NCI-H774 (cell line): ENCODE data around the gene DPH2.

Experiments
- DNase-seq: peaks from one replicate; lab custom pipeline; 2025; lab: John Stamatoyannopoulos, UW

DPH2 gene

GRCh38 chr1:43969746-43970466 lies at the start of gene DPH2:
TSS of gene DPH2 (plus strand) at chr1:43970010. CDS start at chr1:43970176, 166 bp downstream.
- DNase-seq: peak; percentile 100

- no peak for DNase-seq
Observed at GRCh38 chr1:43921022-43921421, 48.8 kb upstream of the DPH2 start.

- no peak for DNase-seq
Observed at GRCh38 chr1:43924516-43924915, 45.3 kb upstream of the DPH2 start.

DNA sequence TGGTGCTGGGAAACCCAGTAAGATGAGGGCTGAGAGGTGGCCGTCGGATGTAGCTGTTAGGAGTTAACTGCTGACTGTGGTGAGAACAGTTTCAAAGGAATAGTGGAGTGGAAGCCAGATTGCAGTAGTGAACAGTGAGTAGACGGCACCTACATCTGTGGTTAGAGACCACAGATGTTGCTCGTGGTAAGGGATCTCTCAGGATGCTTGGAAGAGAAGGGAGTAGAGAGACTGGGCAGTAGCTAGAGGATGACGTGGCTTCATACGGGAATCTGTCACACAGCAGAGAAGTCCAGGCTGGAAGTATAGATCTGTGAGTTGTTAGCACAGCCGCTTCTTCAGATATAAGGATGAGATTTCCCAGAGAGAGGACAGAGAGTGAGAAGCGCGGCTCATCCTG lies 44.0 kb upstream of the DPH2 start:
- no peak for DNase-seq

DNA sequence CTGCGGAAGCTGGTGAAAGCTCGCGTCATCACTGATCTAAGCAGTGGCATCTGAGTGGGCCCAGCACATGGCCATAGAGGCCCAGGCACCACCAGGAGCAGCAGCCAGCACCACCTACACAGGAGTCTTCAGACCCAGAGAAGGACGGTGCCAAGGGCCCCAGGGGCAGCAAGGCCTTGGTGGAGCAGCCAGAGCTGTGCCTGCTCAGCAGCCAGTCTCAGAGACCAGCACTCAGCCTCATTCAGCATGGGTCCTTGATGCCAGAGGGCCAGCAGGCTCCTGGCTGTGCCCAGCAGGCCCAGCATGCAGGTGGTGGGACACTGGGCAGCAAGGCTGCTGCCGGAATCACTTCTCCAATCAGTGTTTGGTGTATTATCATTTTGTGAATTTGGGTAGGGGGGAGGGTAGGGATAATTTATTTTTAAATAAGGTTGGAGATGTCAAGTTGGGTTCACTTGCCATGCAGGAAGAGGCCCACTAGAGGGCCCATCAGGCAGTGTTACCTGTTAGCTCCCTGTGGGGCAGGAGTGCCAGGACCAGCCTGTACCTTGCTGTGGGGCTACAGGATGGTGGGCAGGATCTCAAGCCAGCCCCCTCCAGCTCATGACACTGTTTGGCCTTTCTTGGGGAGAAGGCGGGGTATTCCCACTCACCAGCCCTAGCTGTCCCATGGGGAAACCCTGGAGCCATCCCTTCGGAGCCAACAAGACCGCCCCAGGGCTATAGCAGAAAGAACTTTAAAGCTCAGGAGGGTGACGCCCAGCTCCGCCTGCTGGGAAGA lies 39.5 kb upstream of the DPH2 start:
- DNase-seq: no peak

DNA sequence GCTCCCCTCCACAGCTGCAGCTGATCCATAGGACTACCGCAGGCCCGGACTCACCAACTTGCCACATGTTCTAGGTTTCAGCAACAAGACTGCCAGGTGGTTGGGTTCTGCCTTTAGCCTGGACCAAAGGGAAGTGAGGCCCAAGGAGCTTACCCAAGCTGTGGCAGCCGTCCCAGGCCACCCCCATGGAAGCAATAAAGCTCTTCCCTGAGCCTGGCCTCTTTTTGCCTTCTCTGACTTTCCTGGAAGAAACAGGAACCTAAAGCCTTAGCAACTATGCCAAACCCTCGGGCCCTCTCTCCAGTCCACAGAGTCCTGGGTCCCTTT lies 38.9 kb upstream of the DPH2 start:
- no peak for DNase-seq

- DNase-seq: no peak
Observed at GRCh38 chr1:43931711-43932660, 37.8 kb upstream of the DPH2 start.

DNA sequence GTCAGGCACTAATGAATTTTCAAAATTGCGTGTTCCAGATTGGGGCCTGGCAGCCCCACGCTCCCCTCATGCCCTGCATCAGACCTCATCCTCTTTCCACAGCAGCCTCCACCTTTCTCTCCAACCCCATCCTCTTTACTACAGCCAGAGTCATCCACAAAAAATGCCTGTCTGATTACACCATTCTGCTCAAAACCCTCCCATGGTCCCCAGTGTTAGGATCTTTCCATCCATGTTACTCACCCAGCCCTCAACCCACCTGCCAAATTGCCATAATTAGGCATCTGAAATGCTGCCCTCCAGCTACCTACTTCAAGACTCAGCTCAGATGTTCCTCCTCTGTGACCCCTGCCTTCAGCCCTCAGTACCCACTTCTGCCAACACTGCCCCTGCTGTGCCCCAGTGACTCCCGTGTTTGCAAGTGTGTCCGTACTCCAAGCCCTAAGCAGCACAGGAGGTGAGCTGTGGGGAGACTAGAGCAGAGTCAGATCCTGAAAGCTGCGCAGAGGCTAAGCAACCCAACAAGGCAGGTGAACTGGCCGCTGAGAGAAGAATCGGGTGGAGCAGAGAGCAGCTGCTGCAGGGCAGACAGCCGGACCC lies 36.9 kb upstream of the DPH2 start:
- DNase-seq: no peak

DNA sequence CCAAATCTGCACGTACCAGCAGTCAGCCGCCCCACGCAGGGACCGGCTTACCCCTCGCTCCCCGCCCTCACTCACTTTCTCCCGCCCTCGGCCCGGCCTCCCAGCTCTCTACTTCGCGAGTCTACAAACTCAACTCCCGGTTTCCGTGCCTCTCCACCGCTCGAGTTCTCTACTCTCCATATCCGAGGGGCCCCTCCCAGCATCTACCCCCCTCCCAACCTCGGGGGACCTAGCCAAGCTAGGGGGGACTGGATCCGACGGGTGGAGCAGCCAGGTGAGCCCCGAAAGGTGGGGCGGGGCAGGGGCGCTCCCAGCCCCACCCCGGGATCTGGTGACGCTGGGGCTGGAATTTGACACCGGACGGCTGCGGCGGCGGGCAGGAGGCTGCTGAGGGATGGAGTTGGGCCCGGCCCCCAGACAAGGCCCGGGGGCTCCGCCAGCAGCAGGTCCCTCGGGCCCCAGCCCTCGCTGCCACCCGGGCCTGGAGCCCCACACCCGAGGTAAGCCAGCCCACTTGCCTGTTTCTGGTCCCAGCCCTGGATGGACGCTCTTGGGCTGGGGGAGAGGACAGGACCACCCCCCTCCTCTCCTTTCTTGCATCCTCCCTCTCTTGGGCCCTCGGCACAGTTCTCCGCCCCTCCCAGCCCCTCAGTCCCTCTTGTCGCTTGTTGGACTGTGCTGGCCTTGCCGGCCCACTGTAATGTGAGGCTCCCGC lies 36.3 kb upstream of the DPH2 start, which contains the start of gene ARTN:
ARTN (plus strand) TSS at position 416 of the 715 bp plus-strand sequence. CDS start 1,856 bp downstream, outside the sequence.
- peak; percentile 44 for DNase-seq

- DNase-seq: peak; percentile 73
Observed at GRCh38 chr1:43934101-43934985, 35.5 kb upstream of the DPH2 start.

DNA sequence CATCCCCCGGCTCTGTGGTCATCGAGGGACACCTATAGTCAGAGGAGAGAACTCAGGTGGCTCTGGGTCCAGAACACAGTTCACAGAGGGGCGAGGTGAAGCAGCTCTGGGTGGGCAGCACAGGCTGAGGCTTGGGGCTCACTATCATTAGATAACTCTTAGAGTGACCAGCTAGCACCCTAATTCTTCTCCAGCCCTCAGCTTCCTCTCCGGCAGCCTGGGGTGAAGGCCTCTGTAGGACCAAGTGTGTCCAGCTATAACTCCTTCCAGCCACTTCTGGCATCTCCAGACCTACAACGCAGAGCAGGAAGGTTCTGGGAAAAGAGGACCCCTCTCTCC lies 34.9 kb upstream of the DPH2 start:
- no peak for DNase-seq

GRCh38 chr1:43935711-43936427 lies 33.9 kb upstream of the DPH2 start:
- peak; percentile 63 for DNase-seq

GRCh38 chr1:43936431-43937151 lies 33.2 kb upstream of the DPH2 start:
- peak; percentile 48 for DNase-seq

DNA sequence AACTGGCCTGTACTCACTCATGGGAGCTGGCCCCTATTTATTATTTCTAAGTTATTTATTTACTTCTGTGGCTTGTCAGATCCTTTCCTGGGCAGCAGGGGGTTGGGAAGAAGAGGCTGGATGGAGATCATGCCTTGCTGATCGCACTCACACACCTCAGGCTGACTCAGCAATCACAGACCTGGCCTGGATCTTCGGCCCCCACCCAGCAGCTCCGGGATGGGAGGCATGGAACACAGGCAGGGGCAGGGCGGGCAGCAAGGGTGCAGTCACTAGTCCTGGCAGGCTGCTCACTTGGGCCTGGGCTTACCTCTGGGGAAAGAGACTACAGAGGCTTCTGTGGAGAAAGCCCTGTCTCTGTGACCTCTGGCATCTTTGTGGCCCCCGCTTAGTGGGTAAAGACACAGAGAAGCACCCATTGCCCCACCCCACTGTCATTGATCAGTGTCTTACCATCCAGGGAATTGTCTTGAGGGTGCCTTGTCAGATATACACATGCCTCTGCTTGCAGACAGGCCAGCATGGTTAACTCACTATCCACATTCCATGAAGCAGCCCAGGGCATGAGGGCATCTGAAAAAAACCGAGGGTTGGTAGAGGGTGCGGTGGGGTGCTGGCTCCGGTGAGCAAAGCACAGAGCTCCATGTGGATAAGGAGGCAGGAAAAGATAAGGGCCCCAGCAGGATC lies 32.5 kb upstream of the DPH2 start:
- no peak for DNase-seq

DNA sequence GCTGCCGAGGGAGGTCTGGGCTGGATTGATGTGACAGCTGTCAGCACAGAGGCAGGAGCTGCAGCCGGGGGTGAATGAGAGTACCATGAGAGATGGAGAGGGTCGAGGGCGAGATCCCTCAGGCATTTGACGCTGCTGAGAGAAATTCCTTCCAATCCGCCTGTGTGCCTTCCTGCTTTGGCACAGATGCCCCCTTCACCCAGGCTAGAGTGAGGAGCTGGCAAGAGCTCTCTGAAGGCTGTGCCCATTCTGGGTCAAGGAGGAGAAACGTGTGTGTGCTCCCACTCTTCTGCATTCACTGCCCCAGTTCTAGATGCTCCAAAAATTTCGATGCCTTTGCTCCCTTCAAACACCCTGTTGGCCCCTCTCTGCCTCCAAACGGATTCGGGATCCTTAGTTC lies 31.4 kb upstream of the DPH2 start:
- no peak for DNase-seq

DNA sequence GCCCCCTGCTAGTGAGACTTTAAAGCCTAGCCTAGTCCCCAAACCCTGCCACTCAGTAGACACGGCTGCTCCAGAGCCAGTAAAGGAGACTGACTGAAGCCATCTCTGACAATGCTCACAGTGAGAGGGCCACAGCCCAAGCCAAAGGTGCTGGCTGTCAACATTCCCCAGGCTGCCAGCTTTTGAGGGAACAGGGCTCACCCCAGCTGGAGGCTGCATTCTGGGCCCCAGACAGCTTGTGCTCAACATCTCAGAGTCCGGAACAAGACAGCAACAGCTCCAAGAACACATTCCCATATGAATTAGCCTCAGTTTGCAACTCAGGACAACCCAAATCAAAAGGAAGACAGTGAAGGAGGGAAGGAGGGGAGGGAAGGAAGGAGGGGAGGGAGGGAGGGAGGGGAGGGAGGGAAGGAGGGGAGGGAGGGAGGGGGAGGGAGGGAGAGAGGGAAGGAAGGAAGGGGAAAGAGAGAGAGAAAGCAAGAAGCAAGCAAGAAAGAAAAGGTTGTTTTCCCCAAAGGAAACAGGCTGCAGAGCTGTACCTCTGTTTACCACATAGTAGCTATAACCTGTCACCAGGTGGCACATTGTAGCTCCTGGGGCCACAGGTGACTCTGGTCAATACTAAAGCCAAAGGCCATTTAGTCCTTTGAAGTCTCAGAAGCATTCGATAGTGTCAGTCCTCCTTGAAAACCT lies 30.8 kb upstream of the DPH2 start:
- DNase-seq: no peak

- no peak for DNase-seq
Observed at GRCh38 chr1:43942411-43942810, 27.4 kb upstream of the DPH2 start.

DNA sequence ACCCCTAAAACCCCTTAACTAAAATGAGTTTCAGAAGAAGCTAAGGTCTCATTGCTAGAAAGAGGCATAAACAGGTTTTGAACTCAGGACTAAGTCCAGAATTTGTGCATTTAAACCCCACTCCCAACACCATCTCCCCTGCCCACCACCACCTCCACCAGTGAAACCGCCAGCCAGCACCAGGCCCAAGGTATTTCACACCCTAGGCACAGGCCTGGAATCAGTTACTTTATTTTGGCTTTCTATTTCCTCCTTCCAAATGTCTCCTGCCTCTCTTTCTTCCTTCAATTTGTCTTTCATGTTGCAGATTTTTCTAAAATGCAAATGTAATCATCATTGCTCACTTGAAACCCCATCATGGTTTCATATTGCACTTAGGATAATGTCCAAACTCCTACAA lies 24.9 kb upstream of the DPH2 start:
- DNase-seq: no peak
